Nephron progenitor cell (in vitro differentiated cells): ENCODE data around the gene RFXAP.

ENCODE experiments used
- DNase-seq: peaks from one replicate; pipeline ENCODE4 v3.0.0; 2021
- H3K27ac Mint-ChIP-seq: 2 replicates; pipeline ENCODE4 v1.8.0; 2021; ENCODE audit warnings: mild to moderate bottlenecking, moderate library complexity, mixed read lengths
- H3K27me3 Mint-ChIP-seq: 2 replicates; pipeline ENCODE4 v1.8.0; 2021; ENCODE audit warnings: mild to moderate bottlenecking, low read depth, mixed read lengths; ENCODE audit not compliant: poor library complexity
- H3K36me3 Mint-ChIP-seq: 2 replicates; pipeline ENCODE4 v1.8.0; 2021; ENCODE audit warnings: low read depth, mixed read lengths
- H3K4me1 Mint-ChIP-seq: 2 replicates; pipeline ENCODE4 v1.8.0; 2021; ENCODE audit warnings: mixed read lengths
- H3K4me3 Mint-ChIP-seq: 2 replicates; pipeline ENCODE4 v1.8.0; 2021; ENCODE audit warnings: mild to moderate bottlenecking, moderate library complexity, mixed read lengths
- H3K9me3 Mint-ChIP-seq: 2 replicates; pipeline ENCODE4 v1.8.0; 2021; ENCODE audit warnings: mild to moderate bottlenecking, moderate library complexity, mixed read lengths
- TF ChIP-seq, protein P1 (sequence below): fragments of 200-600 bp; sonication (generic); IDR thresholded peaks from 2 replicates; pipeline ENCODE4 v1.5.0; 2021; ENCODE audit warnings: antibody characterized with exemption

Gene RFXAP

DNA sequence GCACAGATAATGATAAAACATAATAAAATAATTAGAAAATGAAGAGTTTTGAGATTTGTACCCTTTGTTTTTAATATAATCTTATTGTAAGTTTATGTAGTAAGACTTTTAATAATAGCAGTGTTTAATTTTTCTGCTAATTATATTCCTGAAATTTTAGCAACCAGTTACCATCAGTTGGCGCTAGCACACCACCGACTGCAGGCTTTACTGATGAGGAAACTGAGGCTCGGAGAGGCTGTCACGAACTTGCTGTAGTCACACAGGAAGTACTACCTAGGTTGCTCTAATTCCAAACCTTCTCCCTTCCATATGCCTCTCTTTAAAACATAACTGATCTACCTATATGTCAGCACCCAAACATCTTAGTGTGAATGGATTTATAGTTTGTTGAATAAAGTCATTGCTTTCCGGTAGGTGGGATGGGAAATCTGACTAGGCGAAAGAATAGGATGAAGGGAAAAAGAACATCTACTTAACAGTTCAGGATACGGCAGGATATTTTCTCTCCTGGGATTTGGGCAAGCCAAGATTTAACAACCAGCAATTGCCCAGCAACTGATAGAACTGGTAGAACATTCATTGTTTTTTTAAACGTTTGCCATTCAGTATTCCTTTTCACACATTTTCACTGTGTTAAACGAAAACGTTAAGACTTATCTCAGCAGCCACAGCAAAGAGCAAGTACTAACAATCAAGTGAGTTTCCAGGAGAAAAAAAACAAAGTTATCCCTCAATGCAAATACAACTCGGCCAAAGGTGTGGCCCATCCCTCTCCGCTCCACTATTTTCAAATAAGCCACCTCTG, 822 bp upstream of the RFXAP start:
- Mint-ChIP-seq H3K4me1 (peaks cover 38% of the 10 kb centered on the region), H3K9me3 (no peaks in the 10 kb centered on the region), H3K27me3 (peaks cover 4% of the 10 kb centered on the region), H3K36me3 (no peaks in the 10 kb centered on the region), H3K27ac (peak overlapping the region; percentile 17), H3K4me3 (peak overlapping the region; percentile 92)
- DNase-seq: no peak
- TF ChIP-seq, protein P1, sequence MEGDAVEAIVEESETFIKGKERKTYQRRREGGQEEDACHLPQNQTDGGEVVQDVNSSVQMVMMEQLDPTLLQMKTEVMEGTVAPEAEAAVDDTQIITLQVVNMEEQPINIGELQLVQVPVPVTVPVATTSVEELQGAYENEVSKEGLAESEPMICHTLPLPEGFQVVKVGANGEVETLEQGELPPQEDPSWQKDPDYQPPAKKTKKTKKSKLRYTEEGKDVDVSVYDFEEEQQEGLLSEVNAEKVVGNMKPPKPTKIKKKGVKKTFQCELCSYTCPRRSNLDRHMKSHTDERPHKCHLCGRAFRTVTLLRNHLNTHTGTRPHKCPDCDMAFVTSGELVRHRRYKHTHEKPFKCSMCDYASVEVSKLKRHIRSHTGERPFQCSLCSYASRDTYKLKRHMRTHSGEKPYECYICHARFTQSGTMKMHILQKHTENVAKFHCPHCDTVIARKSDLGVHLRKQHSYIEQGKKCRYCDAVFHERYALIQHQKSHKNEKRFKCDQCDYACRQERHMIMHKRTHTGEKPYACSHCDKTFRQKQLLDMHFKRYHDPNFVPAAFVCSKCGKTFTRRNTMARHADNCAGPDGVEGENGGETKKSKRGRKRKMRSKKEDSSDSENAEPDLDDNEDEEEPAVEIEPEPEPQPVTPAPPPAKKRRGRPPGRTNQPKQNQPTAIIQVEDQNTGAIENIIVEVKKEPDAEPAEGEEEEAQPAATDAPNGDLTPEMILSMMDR: no peak

DNA sequence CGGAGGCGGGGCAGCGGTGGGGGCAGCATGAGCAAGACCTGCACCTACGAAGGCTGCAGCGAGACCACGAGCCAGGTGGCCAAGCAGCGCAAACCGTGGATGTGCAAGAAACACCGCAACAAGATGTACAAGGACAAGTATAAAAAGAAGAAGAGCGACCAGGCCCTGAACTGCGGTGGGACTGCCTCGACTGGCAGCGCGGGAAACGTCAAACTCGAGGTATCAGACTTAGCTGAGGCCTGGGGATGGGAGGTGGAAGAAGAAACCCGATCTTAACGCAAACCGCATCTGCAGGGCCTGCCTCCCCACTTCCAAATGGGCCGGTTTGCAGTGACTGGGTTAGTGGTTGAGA, 693 bp downstream of the RFXAP start:
- no peaks in the 10 kb centered on the region for H3K36me3 Mint-ChIP-seq
- no peak for DNase-seq
- peaks cover 4% of the 10 kb centered on the region for H3K27me3 Mint-ChIP-seq
- TF ChIP-seq, protein P1: no peak
- peaks cover 39% of the 10 kb centered on the region for H3K4me1 Mint-ChIP-seq
- no peaks in the 10 kb centered on the region for H3K9me3 Mint-ChIP-seq
- H3K4me3 Mint-ChIP-seq: peak overlapping the region; percentile 92
- H3K27ac Mint-ChIP-seq: no peak overlapping the region

DNA sequence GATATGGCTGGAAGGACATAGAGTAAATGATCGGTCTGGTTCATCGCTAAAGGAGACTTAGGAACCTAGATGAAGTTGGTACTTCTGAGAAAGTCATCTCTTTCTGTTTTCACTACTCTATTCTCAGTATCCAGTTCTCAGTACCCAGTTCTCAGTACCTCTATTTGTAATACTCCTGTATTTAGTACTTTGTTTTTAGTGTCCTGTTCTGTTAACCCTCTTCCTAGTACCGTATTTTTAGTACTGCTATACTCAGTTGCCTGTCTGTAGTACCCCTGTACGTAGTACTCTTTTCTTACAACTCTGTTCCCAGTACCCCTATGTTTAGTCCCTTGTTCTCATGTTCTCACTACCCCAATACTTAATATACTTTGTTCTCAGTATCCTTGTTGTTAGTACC, 1.2 kb downstream of the RFXAP start:
- peaks cover 39% of the 10 kb centered on the region for H3K4me1 Mint-ChIP-seq
- no peaks in the 10 kb centered on the region for H3K36me3 Mint-ChIP-seq
- no peaks in the 10 kb centered on the region for H3K9me3 Mint-ChIP-seq
- H3K4me3 Mint-ChIP-seq: peak overlapping the region; percentile 92
- H3K27ac Mint-ChIP-seq: no peak overlapping the region
- DNase-seq: no peak
- peaks cover 4% of the 10 kb centered on the region for H3K27me3 Mint-ChIP-seq
- TF ChIP-seq, protein P1: no peak

DNA sequence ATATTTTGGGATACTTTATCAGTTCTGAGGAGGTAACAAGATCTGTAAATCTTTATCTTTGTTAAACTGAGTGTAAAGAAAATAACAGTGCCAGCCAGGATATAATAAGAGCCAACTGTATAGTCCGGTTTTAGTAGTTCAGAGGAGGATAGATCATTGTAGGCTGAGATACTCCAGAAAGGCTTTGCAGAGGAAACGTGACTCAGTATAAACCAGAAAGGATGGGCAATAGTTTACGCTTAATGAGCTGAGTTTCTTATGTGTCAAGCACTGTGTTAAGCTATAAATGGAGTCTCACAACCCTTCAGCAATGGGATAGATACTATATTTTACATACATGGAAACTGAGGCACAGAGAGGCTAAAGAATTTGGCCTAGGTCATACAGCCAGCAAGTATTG, 3.8 kb downstream of the RFXAP start:
- Mint-ChIP-seq H3K9me3 (no peaks in the 10 kb centered on the region), H3K4me1 (peaks cover 39% of the 10 kb centered on the region), H3K36me3 (no peaks in the 10 kb centered on the region), H3K27me3 (no peaks in the 10 kb centered on the region), H3K4me3 (no peak overlapping the region), H3K27ac (no peak overlapping the region)
- DNase-seq: no peak
- TF ChIP-seq, protein P1: no peak

DNA sequence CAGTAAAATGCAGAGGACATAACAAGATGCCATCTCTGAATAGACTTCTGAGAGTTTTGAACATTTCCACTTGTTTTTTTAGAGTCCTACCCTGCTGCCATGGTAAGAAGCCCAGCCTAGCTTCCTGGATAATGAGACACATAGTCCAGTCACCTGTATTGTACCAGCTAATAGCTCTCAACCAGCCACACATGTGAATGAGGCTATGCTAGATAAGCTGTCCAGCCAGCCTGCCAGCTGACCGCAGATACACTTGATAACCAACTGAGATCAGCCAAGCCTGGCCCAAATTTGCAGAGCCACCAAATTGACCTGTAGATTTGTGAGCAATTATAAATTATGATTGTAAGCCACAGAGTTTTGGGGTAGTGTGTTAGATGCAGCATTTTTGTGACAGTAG, 10.7 kb downstream of the RFXAP start:
- no peak overlapping the region for H3K4me3 Mint-ChIP-seq
- H3K36me3 Mint-ChIP-seq: peaks cover 4% of the 10 kb centered on the region
- H3K4me1 Mint-ChIP-seq: peaks cover 5% of the 10 kb centered on the region
- H3K27ac Mint-ChIP-seq: no peak overlapping the region
- TF ChIP-seq, protein P1: no peak
- no peaks in the 10 kb centered on the region for H3K27me3 Mint-ChIP-seq
- DNase-seq: no peak
- H3K9me3 Mint-ChIP-seq: no peaks in the 10 kb centered on the region

DNA sequence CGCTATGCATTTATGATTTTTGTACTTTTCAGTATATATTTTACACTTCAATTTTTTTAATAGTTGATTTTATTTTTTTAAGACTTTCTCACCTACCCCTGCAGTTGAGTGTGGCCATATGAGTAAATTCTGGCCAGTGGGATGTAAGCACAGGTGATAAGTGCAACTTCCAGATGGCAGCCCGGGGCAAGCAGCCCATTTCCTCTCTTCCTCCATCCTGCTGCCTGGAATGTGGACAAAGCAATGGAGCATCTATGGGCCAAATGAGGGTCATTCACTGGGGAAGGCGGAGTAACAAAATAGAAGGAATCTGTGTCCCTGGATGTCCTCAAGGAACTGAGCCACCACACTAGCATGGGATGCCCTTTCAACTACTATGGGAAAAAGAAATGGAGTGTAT, 12.3 kb downstream of the RFXAP start:
- Mint-ChIP-seq H3K4me1 (peaks cover 5% of the 10 kb centered on the region), H3K27me3 (no peaks in the 10 kb centered on the region), H3K4me3 (no peak overlapping the region), H3K27ac (no peak overlapping the region), H3K9me3 (no peaks in the 10 kb centered on the region), H3K36me3 (peaks cover 8% of the 10 kb centered on the region)
- no peak for DNase-seq
- TF ChIP-seq, protein P1: no peak
